Amniotic epithelial cell (primary cell): ENCODE measurements around the gene PIK3C2G.
"Not testable (repeated sequence)": the region's sequence is repeated elsewhere in the genome, so short reads cannot be mapped to it uniquely, and the experiment has no call there.

Experiments used
- DNase-seq: peaks from one replicate; pipeline ENCODE4 v3.0.0-alpha.2; 2010; ENCODE audit warnings: low read depth

The PIK3C2G gene

GRCh38 chr12:18640321-18640955 lies 379.1 kb downstream of the PIK3C2G start:
- DNase-seq, result no peak

GRCh38 chr12:18643681-18644080 lies 382.4 kb downstream of the PIK3C2G start:
- peak; percentile 88 for DNase-seq

- no peak for DNase-seq
Measured at GRCh38 chr12:18644564-18644963, 383.2 kb downstream of the PIK3C2G start.

GRCh38 chr12:18646286-18646890 lies 385.1 kb downstream of the PIK3C2G start:
- DNase-seq, result no peak

GRCh38 chr12:18651525-18651924 lies 390.2 kb downstream of the PIK3C2G start:
- peak; percentile 5 for DNase-seq

GRCh38 chr12:18652596-18652995 lies 391.3 kb downstream of the PIK3C2G start:
- DNase-seq, result no peak

GRCh38 chr12:18653465-18653864 lies 392.1 kb downstream of the PIK3C2G start:
- DNase-seq, result no peak

GRCh38 chr12:18655351-18655750 lies 394.0 kb downstream of the PIK3C2G start:
- DNase-seq, result no peak

GRCh38 chr12:18658179-18658578 lies 396.9 kb downstream of the PIK3C2G start:
- no peak for DNase-seq

GRCh38 chr12:18658829-18659228 lies 397.5 kb downstream of the PIK3C2G start:
- no peak for DNase-seq

- DNase-seq, result no peak
Measured at GRCh38 chr12:18676141-18676540, 414.8 kb downstream of the PIK3C2G start.

- DNase-seq, result peak; percentile 17
Measured at GRCh38 chr12:18676996-18677588, 415.8 kb downstream of the PIK3C2G start.

- DNase-seq, result no peak
Measured at GRCh38 chr12:18681818-18682217, 420.5 kb downstream of the PIK3C2G start.

GRCh38 chr12:18683327-18684013 lies 422.2 kb downstream of the PIK3C2G start:
- DNase-seq, result peak; percentile 23

- peak; percentile 55 for DNase-seq
Measured at GRCh38 chr12:18684430-18684829, 423.1 kb downstream of the PIK3C2G start.

GRCh38 chr12:18689771-18690170 lies 428.5 kb downstream of the PIK3C2G start:
- DNase-seq, result no peak

- DNase-seq, result peak; percentile 92
Measured at GRCh38 chr12:18690653-18691052, 429.3 kb downstream of the PIK3C2G start.

GRCh38 chr12:18693986-18694385 lies 432.7 kb downstream of the PIK3C2G start:
- not testable (repeated sequence) for DNase-seq

GRCh38 chr12:18696971-18697602 lies 435.8 kb downstream of the PIK3C2G start:
- DNase-seq, result peak; percentile 56
